AG04449 (cell line): Measurements from ENCODE around the gene CSH2.

Experiments used
- CTCF ChIA-PET: fragments of 350-600 bp; formaldehyde crosslinking; extraction: SDS; loops from one replicate; lab custom pipeline; 2021; ENCODE audit warnings: antibody characterized with exemption; lab: Yijun Ruan, JAX
- POLR2A ChIA-PET: fragments of 400-600, 350-600 bp; formaldehyde crosslinking; extraction: SDS; loops from one replicate; lab custom pipeline; 2020; ENCODE audit warnings: antibody characterized with exemption, inconsistent platforms; lab: Yijun Ruan, JAX
- DNase-seq: peaks from one replicate; pipeline ENCODE4 v3.0.0-alpha.2; 2010; ENCODE audit warnings: low read depth, low spot score
- H3K4me3 ChIP-seq: 2 replicates; pipeline ENCODE4 v1.5.1; 2011; ENCODE audit warnings: low read depth, mild to moderate bottlenecking, control low read depth, low read length
- TF ChIP-seq, protein P1 (sequence below): IDR thresholded peaks from one replicate; pipeline ENCODE4 v1.5.1; 2011; ENCODE audit warnings: mild to moderate bottlenecking, moderate library complexity, low read length, control low read depth, inconsistent platforms; ENCODE audit not compliant: insufficient read depth; ENCODE audit errors: missing control alignments

Gene CSH2

DNA sequence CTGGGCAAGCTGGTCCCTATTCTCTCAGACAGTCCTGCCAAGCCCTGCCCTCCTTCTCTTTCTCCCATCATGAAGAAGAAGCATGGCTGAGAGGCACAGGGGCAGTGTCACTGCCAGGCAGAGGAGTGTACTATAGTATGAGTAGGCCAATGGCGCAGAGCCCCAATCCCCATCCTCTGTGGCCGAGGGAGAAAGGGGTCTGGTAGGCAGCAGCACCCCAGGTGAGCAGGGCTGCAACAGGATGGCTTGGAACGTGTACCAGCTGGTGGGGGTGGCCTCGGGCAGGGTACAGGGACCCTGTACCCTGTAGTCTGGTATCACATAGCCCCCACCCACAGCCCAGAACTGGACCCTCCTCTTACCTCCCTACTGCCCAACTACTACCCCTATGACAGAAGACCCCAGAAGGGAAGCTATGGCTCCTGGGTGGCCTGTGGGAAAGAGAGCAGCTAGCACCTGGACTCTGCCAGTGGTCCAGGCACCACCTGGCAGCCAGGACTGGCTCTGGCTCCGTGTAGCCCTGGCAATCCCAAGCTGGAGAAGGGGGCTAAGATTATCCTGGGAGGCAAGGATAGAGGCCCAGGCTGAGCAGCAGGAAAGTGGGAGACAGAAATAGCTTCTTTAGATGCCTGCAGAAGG lies 35.4 kb downstream of the CSH2 start:
- ChIA-PET POLR2A (interaction anchor here (1.0 to 1.2 kb wide), 2 partner anchors 8 to 65 kb away, joined by 3 to 5 read pairs; partner anchors contain the start of genes CCDC47 and DDX42), CTCF (interaction anchor here (0.9 to 5.3 kb wide), 6 partner anchors 8 to 226 kb away, joined by 3 to 58 read pairs (median 4); partner anchors contain the start of gene FTSJ3)
- H3K4me3 ChIP-seq = no peak overlapping the region
- TF ChIP-seq, protein P1, sequence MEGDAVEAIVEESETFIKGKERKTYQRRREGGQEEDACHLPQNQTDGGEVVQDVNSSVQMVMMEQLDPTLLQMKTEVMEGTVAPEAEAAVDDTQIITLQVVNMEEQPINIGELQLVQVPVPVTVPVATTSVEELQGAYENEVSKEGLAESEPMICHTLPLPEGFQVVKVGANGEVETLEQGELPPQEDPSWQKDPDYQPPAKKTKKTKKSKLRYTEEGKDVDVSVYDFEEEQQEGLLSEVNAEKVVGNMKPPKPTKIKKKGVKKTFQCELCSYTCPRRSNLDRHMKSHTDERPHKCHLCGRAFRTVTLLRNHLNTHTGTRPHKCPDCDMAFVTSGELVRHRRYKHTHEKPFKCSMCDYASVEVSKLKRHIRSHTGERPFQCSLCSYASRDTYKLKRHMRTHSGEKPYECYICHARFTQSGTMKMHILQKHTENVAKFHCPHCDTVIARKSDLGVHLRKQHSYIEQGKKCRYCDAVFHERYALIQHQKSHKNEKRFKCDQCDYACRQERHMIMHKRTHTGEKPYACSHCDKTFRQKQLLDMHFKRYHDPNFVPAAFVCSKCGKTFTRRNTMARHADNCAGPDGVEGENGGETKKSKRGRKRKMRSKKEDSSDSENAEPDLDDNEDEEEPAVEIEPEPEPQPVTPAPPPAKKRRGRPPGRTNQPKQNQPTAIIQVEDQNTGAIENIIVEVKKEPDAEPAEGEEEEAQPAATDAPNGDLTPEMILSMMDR = no peak
- no peak for DNase-seq

DNA sequence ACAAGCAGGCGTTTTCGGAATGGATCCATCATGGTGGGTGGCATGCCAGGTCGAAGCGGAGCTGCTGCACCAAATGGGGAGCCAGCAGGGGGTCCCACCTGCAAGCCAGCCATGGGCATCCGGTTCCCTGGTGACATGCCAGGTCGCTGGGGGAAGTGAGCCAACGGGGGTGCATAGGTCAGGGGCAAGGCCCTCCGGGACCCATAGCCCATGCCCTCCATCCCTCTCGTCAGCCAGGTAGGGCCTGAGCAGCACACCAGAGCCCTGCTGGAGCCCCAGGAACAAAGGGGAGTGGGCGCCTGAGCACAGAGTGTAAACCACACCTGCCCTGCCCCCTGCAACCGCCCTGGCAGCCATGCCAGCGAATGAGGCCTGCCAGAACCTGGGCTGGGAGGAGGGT lies 36.0 kb downstream of the CSH2 start:
- H3K4me3 ChIP-seq = no peak overlapping the region
- CTCF ChIA-PET = interaction anchor here (1.1 to 1.4 kb wide), 2 partner anchors 13 to 153 kb away, joined by 3 to 4 read pairs; no protein-coding TSS in a partner anchor
- DNase-seq = no peak
- TF ChIP-seq, protein P1 = no peak
- POLR2A ChIA-PET = no interaction called here

DNA sequence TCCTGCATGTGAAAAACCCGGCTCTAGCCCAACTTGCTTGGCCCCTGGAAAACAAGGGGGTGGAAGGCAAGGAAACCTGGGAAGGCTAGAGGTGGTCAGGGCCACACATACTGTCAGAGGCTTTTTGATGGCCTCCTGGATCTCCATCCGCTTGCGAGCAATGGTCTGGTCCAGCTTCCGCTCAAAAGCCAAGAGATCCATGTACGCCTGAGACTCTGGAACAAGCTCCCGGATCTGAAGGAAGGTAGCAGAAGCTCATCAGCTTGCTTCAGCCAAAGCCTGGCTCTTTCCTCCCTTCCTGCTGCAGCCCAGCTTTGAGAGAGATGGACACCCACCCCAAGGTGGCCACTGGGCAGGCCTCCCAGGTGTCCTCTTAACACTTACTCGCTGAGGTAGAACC lies 36.7 kb downstream of the CSH2 start:
- CTCF ChIA-PET = interaction anchor here (1.4 kb wide), 1 partner anchor 12 kb away, joined by 4 read pairs; no protein-coding TSS in a partner anchor
- H3K4me3 ChIP-seq = no peak overlapping the region
- POLR2A ChIA-PET = no interaction called here
- no peak for DNase-seq
- TF ChIP-seq, protein P1 = no peak

DNA sequence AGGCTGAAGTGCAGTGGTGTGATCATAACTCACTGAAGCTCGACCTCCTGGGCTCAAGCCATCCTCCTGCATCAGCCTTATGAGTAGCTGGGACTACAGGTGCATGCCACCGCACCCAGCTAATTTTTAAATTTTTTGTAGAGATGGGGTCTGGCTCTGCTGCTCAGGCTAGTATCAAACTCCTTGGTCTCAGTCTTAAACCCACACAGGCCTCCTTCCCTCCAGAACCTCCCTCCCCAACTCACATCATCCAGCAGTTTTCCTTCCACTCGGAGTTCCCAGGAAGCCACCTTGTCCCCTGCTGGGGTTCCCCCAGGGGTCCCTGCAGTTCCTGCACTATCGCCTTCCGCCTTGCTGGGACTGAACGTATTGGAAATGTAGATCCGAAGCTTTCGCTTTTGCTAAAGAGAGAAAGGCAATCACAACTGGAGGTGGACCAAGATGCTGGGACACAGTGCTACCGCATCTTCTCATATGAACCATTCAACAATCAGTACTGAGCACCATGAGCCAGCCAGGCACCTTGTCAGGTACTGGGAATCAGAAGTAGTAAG lies 38.2 kb downstream of the CSH2 start:
- no peak for DNase-seq
- CTCF ChIA-PET = interaction anchor here (0.7 to 1.6 kb wide), 11 partner anchors 8 to 208 kb away, joined by 3 to 15 read pairs (median 4); no protein-coding TSS in a partner anchor
- no peak overlapping the region for H3K4me3 ChIP-seq
- POLR2A ChIA-PET = no interaction called here
- TF ChIP-seq, protein P1 = no peak

DNA sequence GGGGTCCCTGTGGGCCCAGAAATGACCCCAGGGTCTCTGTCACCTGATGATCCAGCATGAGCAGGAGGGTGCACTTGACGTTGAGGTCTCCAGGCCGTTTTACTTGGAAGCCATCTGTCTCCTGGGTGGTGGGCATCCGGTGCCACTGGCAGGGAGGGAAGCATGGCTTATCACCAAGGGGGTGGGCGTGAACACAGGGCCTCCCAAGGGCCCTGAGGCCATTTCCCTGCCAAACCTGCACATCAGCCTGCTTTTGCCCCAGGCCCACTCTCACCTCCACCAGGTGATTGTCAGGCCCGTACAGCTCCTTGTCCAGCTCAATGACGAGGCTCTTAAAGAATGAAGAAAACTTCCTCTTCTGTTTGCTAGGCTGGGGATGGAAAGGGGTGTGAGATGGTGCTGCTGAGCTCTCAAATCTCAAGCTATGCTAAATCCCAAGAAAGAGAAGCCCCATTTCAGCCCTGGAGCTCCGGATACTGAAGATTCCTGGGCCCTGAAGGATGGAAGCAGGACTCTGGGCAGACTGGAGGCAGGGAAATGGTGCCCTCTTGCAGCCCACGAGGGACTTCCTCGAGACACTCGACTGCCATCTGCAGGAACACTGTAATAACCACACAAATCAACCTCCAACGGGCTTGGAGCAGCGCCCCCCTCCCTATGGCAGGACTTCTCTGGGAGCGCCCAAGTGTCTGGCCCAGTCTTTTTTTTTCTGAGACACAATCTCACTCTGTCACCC lies 38.9 kb downstream of the CSH2 start:
- POLR2A ChIA-PET = interaction anchor here (0.7 to 1.4 kb wide), 2 partner anchors 13 to 15 kb away, joined by 5 to 6 read pairs; no protein-coding TSS in a partner anchor
- CTCF ChIA-PET = interaction anchor here (0.7 to 1.6 kb wide), 14 partner anchors 9 to 208 kb away, joined by 3 to 15 read pairs (median 4); no protein-coding TSS in a partner anchor
- no peak overlapping the region for H3K4me3 ChIP-seq
- TF ChIP-seq, protein P1 = peak; percentile 76
- no peak for DNase-seq
